Activated naive CD4-positive, alpha-beta T cell treated with Interleukin-2 at 50 U/mL for 16 hours (primary cell): ENCODE data around the gene CACNB2.

ENCODE experiments used
- DNase-seq: peaks from one replicate; pipeline ENCODE4 v3.0.0-alpha.2; 2020

CACNB2 gene

GRCh38 chr10:18233775-18234174 is 93.6 kb downstream of the CACNB2 start:
- no peak for DNase-seq

- DNase-seq: no peak
These were observed 95.3 kb downstream of the CACNB2 start for GRCh38 chr10:18235477-18235876.

- no peak for DNase-seq
These were observed 96.5 kb downstream of the CACNB2 start for GRCh38 chr10:18236756-18237155.

GRCh38 chr10:18238870-18239485 is 98.8 kb downstream of the CACNB2 start:
- no peak for DNase-seq

DNA sequence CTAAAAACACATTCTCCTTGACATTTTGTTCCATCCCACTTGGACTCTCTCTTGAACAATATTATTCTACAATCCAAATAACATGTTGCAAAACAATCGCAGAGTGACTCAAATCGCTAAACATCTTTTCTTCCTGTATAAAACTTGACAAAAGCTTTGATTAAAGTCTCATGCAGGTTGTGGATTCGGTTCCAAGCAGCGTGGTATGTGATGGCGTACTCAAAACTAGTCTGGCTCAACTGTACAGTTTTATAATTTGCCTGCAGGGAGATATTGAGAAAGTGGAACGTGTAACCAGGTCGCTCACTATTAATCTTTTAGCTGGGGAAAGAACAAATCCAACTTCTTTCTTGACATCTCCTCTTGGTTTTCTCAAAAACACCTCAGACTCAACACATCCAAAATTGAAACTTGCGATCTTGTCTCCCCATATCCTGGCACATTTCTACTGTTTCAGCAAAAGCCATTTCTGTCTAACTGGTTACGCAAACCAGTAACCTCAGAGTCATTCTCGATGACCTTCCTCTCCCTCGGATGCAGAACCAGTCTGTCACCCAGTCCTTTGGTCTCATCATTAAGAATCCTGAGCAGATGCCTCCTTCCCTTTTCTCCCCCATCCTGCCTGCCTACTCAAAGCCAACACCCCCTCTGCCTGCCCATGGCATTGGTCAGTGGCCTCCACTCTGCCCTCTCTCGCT is 100.1 kb downstream of the CACNB2 start:
- DNase-seq: no peak

GRCh38 chr10:18246967-18247366 is 106.7 kb downstream of the CACNB2 start:
- no peak for DNase-seq

DNA sequence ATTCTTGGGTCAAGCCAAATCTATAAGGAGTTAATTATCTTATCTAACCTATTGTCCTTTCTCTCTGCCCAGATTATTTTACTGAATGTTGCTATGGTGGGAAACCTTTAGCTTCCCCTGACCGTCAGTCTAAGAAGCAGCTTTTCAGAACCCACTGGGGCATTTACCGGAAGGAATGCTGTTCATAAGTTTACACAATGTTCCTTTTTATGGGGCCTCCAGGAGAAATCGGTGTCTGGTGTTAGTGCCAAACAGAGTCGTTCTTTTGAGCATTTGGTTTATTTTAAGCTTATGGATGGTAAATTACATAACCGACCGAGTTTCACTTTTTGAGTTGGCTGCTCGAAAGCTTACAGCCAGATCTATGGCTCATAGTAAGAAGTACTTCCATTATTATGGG is 111.9 kb downstream of the CACNB2 start:
- DNase-seq: no peak

- no peak for DNase-seq
These were observed 113.9 kb downstream of the CACNB2 start for GRCh38 chr10:18254086-18254485.

DNA sequence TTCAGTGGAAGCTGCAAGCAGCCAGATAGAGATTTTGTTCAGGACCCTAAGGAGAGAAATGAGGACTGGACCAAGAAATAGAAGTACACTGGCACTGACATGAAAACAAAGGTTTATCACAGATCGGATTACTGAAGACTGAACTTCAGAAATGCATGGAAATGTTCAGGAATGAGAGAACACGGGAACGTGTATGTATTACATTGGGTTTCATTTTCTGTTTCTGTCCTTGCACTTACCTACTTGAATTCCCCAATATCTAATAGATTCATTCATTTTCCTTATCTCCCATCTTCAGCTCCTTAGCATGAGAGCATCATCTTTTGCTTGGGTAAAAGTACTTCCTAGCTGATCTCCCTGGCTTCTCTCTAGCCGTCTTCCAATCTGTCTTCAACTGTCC is 114.5 kb downstream of the CACNB2 start:
- no peak for DNase-seq

GRCh38 chr10:18260310-18260922 is 120.2 kb downstream of the CACNB2 start:
- DNase-seq: no peak

DNA sequence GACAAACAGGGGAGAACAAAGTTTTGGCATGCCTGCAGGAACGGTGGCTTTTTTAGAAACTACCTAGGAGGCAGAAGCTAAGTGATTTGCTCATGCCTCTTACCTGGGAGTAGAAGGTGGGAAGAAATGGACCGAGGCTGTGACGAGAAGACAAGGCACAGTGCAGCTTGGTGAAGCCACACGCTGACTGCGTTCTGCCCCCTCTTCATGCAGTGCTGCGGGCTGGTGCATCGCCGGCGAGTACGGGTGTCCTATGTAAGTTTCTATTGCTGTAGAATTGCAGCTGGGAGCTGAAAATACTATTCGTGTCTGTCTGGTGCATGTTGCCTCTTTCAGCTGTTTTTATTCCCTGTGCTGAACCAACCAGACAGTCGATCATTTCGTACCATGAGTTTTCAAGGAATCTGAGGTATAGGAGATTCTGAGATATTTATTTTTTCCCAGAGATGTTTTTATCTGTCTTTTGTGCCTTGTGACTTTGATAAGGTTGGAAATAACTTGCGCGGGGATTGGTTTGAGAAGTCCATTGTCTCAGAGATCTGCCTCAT is 120.9 kb downstream of the CACNB2 start:
- DNase-seq: no peak

- no peak for DNase-seq
These were observed 121.6 kb downstream of the CACNB2 start for GRCh38 chr10:18261768-18262231.

DNA sequence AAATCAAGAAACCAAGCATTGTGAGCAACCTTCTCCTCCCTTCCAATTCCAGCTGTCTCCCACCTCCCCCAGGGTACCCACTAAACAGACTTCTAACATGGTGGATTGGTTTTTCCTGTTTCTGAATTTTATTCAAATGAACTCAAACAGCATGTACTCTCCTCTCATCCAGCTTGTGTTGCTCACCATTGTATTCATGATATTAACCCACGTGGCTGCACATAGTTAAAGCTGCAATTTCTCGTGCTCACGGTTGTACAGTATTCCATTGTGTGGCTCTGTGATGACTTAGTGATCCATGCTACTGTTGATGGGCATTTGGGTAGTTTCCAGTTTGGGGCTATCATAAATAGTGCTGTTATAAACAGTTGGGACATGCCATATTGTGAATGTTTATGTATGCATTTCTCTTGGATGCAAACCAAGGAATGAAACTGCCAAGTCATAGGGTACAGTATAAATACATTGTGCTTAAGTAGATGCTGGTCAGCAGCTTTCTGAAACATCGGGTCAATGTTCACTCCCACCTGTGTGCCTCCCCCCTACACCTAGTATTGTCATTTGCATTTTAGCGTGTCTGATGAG is 124.3 kb downstream of the CACNB2 start:
- DNase-seq: no peak

DNA sequence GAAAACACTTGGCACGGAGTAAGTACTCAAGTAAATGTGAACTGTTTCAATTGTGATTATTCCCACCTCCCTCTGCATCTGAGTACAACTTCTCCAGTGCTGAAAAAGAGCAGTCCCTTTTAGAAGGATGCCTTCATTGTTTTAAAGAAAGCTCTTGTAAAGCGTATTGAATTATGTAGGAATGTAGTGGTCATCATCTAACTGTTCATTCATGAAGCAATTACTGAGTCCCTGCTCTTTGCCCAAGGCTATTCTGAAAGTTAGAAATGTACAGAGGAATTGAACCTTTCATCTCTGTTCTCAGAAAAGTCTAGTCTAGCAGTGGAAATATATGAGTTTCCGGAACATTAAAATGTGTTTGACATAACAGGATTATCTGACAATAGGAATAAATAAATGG is 127.8 kb downstream of the CACNB2 start:
- DNase-seq: no peak

DNA sequence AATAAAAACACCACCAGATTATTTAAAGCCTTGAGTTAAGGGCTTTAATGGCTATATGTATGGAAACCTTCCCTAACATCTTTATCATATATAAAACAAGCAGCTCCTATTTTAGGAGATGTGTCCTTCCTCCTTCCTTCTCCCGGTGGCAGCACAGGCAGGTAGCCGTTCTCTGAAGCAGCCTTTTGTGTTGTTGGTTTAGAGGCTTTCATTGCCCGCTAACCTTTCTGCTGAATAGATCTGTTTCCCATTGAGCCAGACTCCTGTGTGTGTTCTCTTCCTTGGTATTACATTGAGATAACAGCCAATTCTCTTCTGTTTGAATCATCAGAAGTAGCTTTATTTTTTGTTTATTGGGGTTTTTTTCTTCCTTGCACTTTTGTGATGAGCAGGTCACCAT is 131.3 kb downstream of the CACNB2 start:
- no peak for DNase-seq

DNA sequence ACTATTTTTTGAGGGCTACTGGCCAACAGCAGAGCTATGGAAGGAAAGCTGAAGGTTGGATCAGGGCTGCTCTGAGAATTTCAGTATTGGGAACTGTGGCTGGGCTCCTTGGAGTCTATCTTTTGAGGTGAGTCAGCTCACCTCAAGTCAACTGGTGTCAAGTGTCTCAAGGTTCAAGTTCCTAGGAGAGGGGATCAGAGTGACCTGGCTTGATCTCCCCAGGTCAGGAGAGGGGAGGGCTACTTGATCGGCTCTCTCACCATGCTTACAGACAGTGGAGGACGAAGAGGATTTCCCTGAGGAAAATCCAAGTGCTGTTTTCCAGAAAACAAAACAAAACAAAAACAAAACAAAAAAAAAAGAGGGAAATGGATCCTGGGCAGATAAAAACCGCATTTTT is 132.8 kb downstream of the CACNB2 start:
- DNase-seq: no peak

DNA sequence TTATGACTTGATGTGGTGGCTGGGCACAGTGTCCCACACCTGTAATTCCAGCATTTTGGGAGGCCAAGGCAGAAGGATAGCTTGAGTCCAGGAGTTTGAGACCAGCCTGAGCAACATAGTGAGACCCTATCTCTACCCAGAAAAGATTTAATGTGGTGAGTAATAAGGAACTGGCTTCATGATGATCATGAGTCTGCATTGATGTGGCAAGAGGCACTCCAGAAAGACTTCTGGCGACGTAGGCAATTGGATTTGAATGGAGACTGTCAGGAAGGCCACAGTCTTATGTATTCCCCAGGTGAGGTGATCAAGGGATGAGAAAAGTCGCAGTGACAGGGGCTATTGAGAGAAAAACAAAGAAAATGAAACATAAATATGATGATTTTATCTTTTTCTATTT is 138.0 kb downstream of the CACNB2 start:
- DNase-seq: no peak

DNA sequence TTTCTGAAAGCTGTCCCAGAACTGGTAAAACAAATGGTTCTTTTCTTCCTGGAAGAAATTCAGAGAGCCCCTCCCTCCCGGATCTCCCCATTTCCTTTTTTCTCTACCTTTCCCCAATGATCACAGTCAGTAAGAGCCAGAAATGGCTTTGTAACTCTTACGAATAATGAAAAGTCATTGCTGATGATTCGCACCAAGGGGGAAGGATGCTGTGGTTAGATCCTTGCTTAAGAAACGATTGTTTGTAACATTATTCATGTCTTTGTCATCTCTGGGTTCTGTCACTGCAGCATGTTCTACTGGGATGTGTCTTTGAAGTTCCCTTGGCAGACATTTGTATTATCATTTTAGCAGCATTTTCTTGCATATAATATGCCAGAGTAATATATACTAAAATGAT is 138.9 kb downstream of the CACNB2 start:
- no peak for DNase-seq

DNA sequence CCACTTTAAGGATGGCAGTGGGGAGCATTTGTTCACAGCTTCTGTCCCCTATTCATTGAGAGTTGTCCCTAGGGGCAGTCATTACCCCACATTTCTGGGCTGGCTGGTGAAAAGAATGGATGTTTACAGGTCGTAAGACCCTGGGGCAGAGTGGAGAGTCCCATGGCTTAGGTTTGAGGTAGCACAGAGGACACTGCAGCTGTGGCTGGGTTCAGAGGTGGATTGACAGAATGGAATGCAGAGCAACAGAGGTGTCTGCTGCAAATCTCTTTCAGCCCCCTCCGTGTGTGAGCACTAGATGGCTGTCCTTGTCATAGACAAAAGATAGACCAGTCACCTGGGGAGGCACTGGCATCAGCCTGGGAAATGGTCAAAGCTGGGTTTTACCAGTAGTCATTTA is 141.9 kb downstream of the CACNB2 start:
- DNase-seq: no peak

DNA sequence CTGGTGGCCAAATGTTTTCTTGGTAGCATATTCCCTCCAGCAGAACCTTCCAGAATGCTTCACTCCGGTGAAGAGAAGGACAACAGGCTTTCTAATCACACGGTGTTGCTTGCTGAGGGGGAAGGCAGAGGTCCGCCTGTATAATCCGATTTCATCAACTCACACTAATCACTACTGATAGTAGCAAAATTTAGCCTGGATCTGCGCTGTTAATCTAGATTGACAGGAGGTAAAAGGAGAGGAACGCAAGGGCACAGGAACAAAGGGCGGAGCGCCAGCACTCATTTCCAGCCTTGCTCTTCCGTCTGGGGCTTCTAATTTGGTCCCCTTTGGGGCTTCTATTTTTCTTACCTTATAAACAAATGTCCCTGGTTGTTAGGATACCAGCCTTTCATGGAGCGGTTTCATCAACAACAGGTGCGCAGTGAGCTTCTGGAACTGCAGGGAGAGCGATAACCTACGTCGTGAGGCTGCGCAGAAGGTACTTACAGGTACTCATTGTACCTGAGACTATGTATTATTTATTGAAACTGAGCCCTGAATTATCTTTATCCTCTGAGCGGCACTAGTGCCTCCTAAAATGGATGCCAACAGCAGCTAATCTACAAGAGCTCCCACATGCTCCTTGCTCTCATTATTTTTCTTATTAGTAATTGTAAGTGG is 150.6 kb downstream of the CACNB2 start:
- no peak for DNase-seq

GRCh38 chr10:18293536-18294510 is 153.6 kb downstream of the CACNB2 start:
- no peak for DNase-seq

- no peak for DNase-seq
These were observed 154.4 kb downstream of the CACNB2 start for GRCh38 chr10:18294633-18295032.
